Effector memory CD8-positive, alpha-beta T cell (primary cell): ENCODE measurements around the gene EIF2D.

Experiments used
- ATAC-seq: fragments of 150-1000 bp; cut with Tn5 transposase; replicated peaks from 2 replicates; pipeline ENCODE4 v1.10.0; 2021; ENCODE audit warnings: mild to moderate bottlenecking, moderate library complexity
- DNase-seq, 3 experiments: peaks; one replicate each; pipeline ENCODE4 v3.0.0; 2021
- H3K27ac Mint-ChIP-seq, 2 donors: one replicate each; pipeline ENCODE4 v1.8.0; 2022; ENCODE audit warnings: mild to moderate bottlenecking in 2 of 2, mixed read lengths in 2 of 2, moderate library complexity in 2 of 2
- H3K27me3 Mint-ChIP-seq, 2 donors: one replicate each; pipeline ENCODE4 v1.8.0; 2022; ENCODE audit warnings: mixed read lengths in 2 of 2
- H3K36me3 Mint-ChIP-seq: one replicate; pipeline ENCODE4 v1.8.0; 2022; ENCODE audit warnings: mild to moderate bottlenecking, moderate library complexity, mixed read lengths; ENCODE audit not compliant: insufficient read depth
- H3K4me1 Mint-ChIP-seq, 2 donors: one replicate each; pipeline ENCODE4 v1.8.0; 2022; ENCODE audit warnings: low read depth in 2 of 2, mixed read lengths in 2 of 2
- H3K4me3 Mint-ChIP-seq, 2 donors: one replicate each; pipeline ENCODE4 v1.8.0; 2022; ENCODE audit warnings: mild to moderate bottlenecking in 2 of 2, mixed read lengths in 2 of 2, moderate library complexity in 2 of 2
- H3K9me3 Mint-ChIP-seq, 2 donors: one replicate each; pipeline ENCODE4 v1.8.0; 2022; ENCODE audit warnings: mixed read lengths in 2 of 2
- total RNA-seq, 9 experiments: gene quantifications; one replicate each; lab custom pipeline; 2026; lab: John Stamatoyannopoulos, UW

The EIF2D gene, protein sequence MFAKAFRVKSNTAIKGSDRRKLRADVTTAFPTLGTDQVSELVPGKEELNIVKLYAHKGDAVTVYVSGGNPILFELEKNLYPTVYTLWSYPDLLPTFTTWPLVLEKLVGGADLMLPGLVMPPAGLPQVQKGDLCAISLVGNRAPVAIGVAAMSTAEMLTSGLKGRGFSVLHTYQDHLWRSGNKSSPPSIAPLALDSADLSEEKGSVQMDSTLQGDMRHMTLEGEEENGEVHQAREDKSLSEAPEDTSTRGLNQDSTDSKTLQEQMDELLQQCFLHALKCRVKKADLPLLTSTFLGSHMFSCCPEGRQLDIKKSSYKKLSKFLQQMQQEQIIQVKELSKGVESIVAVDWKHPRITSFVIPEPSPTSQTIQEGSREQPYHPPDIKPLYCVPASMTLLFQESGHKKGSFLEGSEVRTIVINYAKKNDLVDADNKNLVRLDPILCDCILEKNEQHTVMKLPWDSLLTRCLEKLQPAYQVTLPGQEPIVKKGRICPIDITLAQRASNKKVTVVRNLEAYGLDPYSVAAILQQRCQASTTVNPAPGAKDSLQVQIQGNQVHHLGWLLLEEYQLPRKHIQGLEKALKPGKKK
- 43.2 to 59.9 (median 48.7) reads per million in 9 experiments for total RNA-seq

DNA sequence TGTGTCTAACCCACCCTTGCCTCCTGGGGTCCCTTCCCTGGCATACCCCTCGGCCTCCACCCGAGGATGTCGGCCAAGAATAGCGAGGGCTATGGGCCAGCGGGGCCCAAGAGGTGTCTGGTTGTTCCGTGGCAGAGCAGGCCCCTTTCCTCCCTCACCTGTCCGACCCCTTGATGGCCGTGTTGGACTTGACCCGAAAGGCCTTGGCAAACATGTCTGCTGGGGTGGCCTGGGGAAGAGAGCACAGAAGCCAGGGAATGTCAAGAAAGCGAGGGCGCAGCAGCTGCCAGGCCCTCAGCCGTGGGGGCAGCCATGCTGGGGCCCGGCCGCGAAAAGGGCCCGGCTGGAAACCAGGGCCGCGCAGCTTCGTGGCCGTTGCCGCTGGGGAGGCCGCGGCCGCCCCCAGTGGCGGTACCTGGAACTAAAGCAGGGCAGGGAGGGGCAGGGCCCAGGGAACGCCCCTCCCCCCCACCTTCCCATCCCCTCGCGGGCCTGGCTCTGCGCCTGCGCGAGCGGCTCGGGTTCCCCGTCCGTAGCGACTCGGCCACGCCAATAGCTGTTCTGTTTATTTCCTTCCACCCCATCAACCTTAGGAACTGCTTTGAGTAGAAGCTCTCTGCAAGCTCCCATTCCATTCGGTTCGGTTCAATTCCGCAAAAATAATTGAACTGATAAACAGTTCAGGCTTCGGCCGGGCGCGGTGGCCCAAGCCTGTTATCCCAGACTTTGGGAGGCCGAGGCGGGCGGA, at the start of gene EIF2D:
EIF2D (minus strand) TSS at position 337 of the 748 bp plus-strand sequence; CDS start at position 214, 123 bp downstream.
- DNase-seq (peak; percentile 90 to 95 (median 94)), ATAC-seq (peak; percentile 98)
- Mint-ChIP-seq H3K4me1 (peaks cover 9 to 13% of the 10 kb centered on the region in 2 donors), H3K4me3 (peak within 1 kb of the TSS; percentile 87 to 97), H3K27me3 (peaks cover 0 to 6% of the 10 kb centered on the region in 2 donors), H3K9me3 (no peaks in the 10 kb centered on the region), H3K27ac (peak within 1 kb of the TSS; percentile 93 to 96), H3K36me3 (peaks cover 21% of the 10 kb centered on the region)

DNA sequence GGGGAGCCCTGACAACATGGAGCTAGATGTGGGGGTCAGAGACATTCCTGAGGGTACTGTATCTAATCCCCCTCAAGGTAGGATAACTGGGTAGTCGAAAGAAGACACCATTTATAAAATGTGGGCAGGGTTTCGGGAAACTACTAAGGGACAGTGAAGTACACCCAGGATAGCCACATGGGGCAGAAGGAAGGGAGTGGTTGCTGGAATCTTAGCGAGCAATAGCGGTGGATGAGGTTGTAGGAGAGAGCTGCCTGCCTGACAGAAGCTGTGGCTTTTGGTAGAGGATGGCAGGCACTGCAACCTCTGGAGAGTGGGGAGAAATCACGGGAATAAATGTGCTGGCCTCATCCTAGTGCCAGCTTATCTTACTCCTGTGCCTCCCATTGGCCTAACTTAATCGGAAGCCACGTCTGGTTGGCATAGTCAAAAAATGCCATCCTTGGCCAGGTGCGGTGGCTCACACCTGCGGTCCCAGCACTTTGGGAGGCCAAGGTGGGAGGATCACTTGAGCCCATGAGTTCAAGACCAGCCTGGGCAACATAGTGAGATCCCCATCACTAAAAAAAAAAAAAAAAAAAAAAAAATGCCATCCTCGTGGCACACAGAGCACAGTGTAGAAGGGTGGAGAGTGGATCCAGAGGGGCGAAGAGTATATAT, 49.0 kb upstream of the EIF2D start:
- no peaks in the 10 kb centered on the region for H3K9me3 Mint-ChIP-seq
- H3K27me3 Mint-ChIP-seq = peaks cover 32 to 70% of the 10 kb centered on the region in 2 donors
- no peak overlapping the region for H3K27ac Mint-ChIP-seq
- no peaks in the 10 kb centered on the region for H3K36me3 Mint-ChIP-seq
- no peak for DNase-seq
- no peak for ATAC-seq
- H3K4me3 Mint-ChIP-seq = no peak overlapping the region
- peaks cover 7 to 12% of the 10 kb centered on the region in 2 donors for H3K4me1 Mint-ChIP-seq

DNA sequence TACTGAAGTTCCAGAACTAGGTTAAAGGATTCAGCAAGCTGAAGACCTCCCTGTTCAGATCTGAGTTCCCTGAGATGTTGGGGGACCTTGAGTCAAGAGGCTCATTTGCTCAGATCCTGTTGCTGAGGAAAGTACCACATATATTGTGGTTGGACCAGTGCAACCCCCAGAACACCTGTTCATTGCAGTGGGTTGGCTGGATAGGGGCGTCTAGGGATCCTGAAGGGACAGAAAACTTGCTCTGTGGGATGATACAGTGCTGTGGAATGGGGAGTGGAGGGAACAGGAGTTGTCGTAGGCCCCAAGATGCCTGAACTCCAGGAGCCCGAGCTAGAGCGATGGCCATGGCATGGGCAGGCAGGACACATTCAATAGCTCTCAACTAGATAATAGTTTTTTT, 47.9 kb upstream of the EIF2D start:
- no peak for ATAC-seq

DNA sequence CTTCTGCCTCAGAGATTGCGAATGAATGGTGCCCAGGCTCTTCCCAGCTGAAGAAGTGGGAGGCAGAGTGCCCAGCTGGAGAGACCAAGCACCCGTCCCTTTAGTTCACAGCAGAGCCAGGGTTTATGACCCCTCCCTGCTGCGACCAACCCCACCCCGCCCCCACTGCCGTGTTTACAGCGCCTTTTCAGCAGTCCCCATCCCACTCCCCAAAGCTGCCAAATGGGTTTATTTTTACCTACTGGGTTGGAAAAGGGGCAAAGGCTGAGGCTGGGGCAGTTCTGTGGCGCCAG, 46.7 kb upstream of the EIF2D start:
- no peak overlapping the region for H3K4me3 Mint-ChIP-seq
- H3K27ac Mint-ChIP-seq = no peak overlapping the region
- no peaks in the 10 kb centered on the region for H3K9me3 Mint-ChIP-seq
- no peaks in the 10 kb centered on the region for H3K36me3 Mint-ChIP-seq
- H3K4me1 Mint-ChIP-seq = peaks cover 6 to 12% of the 10 kb centered on the region in 2 donors
- H3K27me3 Mint-ChIP-seq = peaks cover 32 to 70% of the 10 kb centered on the region in 2 donors
- DNase-seq (no peak), ATAC-seq (no peak)

More for the DNA sequence above, 47.9 kb upstream of the EIF2D start:
- H3K27me3 Mint-ChIP-seq = peaks cover 32 to 70% of the 10 kb centered on the region in 2 donors
- H3K36me3 Mint-ChIP-seq = no peaks in the 10 kb centered on the region
- H3K4me3 Mint-ChIP-seq = no peak overlapping the region
- DNase-seq = no peak
- H3K27ac Mint-ChIP-seq = no peak overlapping the region
- peaks cover 7 to 12% of the 10 kb centered on the region in 2 donors for H3K4me1 Mint-ChIP-seq
- H3K9me3 Mint-ChIP-seq = no peaks in the 10 kb centered on the region

DNA sequence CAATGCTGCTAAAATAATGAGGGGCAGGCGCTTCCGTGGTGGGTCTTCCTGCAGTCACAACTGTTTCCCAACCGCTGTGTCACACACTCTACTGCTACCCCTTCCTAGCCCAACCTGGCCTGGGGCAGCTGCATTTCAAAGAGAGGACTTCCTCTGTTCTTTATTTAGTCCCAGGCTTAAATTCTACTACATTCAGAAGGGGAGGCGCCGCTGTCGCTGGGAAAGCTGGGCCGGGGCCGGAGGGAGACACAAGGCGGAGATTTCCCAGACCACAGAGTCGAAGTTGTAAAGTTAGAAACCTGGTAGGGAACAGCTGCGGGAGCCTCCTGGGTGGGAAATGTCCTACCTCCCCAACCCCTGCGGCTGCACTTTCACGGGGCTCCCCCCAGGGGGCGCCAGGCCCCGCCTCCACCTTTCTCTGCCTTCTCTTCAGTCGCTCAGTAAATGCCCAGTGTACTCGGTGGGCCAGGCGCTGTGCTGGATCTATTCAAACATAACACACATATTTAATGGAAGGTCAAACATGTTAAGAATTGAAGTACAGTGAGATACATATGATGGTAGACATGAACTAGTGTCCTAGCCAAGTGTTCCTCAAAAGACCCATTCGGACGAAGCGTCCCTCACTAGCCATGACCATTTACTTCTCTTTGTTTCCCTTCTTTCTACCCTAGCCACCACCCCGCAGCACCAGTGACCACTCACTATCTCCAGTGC, 46.2 kb upstream of the EIF2D start:
- Mint-ChIP-seq H3K4me3 (no peak overlapping the region), H3K27me3 (peaks cover 32 to 69% of the 10 kb centered on the region in 2 donors), H3K36me3 (no peaks in the 10 kb centered on the region), H3K4me1 (peaks cover 4 to 9% of the 10 kb centered on the region in 2 donors), H3K27ac (no peak overlapping the region), H3K9me3 (no peaks in the 10 kb centered on the region)
- DNase-seq (peak; percentile 53 to 60 (median 55)), ATAC-seq (peak; percentile 83)

DNA sequence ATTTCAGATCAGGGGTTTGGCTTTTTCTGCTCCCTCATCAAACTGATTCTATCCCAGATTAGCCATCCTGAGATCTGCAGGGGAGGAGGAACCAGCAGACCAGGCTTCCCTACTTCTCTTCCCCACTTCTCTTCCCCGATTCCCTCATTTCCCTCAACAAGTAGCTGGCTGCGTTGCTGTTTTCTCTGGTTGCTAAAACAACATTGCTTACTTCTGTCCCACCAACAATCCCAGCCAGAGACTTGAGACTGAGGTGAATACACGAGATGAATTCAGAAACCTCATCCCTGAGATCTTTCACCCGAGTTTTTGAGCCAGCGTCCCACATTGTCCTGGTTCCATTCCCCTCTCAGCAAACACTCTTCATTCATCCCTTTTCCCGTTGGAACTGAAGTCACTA, 45.5 kb upstream of the EIF2D start:
- Mint-ChIP-seq H3K9me3 (no peaks in the 10 kb centered on the region), H3K36me3 (no peaks in the 10 kb centered on the region)

DNA sequence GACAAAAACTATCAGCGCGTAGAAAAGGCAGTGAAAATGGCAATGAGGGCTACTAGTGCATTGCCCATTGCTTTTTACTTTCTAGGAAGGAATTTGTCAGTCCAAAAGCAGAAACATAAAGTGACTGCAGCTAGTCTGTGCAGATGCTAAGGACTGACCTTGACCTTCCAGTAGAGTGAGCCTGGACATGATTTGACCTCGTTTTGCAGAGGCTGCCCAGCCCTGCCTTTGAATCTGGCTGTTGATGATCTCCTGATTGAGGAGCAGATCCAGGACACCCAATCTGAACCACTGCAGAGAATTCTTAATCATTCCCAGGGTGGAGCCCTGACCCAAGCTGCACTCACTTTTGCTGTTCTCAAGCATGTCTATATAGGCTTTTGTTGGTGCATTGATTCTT, 44.7 kb upstream of the EIF2D start:
- H3K27me3 Mint-ChIP-seq = peaks cover 20 to 54% of the 10 kb centered on the region in 2 donors
- no peaks in the 10 kb centered on the region for H3K36me3 Mint-ChIP-seq

More for the DNA sequence above, 45.5 kb upstream of the EIF2D start:
- Mint-ChIP-seq H3K27ac (no peak overlapping the region), H3K27me3 (peaks cover 28 to 62% of the 10 kb centered on the region in 2 donors), H3K4me1 (peaks cover 4 to 7% of the 10 kb centered on the region in 2 donors), H3K4me3 (no peak overlapping the region)
- DNase-seq (no peak), ATAC-seq (no peak)

DNA sequence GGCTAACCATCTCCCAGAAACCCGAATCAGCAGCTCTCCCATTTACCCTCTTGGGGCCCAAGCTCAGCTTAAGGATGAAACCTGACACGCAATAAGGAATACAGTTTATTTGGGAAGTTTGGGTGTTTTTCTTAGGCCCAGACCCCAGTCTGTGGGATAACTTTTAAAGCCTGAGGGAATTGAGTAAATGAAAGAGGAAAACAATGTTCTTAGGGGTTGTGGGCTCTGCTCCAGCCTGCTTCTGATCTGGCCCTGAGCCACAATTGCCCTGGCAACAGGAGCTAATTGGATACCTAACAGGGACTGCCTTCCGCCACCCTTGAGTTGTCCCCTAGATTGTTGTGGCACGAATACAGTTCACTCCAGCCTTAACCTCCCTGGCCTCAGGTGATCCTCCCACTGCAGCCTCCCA, 43.2 kb upstream of the EIF2D start:
- Mint-ChIP-seq H3K9me3 (no peaks in the 10 kb centered on the region), H3K4me3 (no peak overlapping the region), H3K27me3 (peaks cover 19 to 41% of the 10 kb centered on the region in 2 donors), H3K36me3 (no peaks in the 10 kb centered on the region), H3K27ac (no peak overlapping the region), H3K4me1 (peaks cover 4 to 7% of the 10 kb centered on the region in 2 donors)
- ATAC-seq = no peak
- no peak for DNase-seq

More for the DNA sequence above, 44.7 kb upstream of the EIF2D start:
- Mint-ChIP-seq H3K27ac (no peak overlapping the region), H3K4me1 (peaks cover 4 to 7% of the 10 kb centered on the region in 2 donors), H3K4me3 (no peak overlapping the region), H3K9me3 (no peaks in the 10 kb centered on the region)
- no peak for ATAC-seq
- no peak for DNase-seq

DNA sequence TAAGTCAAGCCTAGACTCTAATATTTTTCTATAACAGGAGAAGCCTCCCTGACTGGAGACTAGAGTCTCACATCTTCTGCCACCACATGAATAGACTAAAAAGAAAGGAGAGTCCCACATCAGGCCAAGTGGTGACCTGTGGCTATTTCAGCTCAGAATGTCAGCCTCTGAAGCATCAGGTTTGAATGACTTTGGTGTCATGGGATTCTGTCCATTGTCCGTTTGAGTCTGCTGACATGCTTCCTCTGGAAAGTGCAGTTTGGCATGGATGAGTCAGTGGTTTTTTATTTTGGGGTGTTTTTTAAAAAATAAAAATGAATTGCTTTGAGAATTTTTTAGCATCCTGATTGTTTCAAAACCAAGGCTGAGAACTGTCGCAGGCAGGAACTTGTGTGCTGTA, 42.6 kb upstream of the EIF2D start:
- Mint-ChIP-seq H3K36me3 (no peaks in the 10 kb centered on the region), H3K27ac (no peak overlapping the region), H3K9me3 (no peaks in the 10 kb centered on the region), H3K27me3 (peaks cover 19 to 36% of the 10 kb centered on the region in 2 donors), H3K4me1 (peaks cover 4 to 7% of the 10 kb centered on the region in 2 donors), H3K4me3 (no peak overlapping the region)
- DNase-seq (no peak), ATAC-seq (no peak)

DNA sequence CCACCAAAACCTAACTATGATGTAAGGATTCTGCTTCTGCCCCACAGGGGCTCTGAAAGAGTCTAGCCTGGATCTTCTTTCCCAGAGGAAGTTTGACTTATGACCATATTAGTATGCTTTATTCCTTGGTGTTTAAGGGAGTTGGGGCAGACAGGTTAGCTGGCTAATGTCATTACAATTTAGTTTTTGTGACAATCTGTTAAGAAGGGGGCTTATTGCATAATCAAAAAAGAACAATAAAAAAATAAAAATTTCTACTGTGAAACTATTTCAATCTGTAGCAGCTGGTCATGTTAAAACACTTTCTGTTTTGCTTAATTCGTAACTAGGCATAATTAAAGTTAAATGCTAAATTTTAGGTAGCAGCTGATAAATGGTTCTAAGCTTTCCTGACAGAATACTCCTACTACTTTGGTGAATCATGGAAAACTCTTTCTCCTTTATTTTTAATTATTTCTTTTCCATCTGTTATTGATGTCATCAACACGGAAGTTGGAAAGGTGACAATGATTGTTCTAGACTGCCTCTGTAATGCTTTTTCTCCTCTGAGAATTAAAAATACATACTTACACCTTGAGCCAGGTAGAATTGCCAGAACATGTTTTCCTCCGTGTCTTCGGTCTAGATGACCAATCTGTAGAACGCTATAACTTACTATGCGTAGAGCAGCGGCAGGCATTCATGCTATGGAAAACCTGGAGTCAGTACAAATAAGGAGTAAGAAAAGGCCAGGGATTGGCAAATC, 41.6 kb upstream of the EIF2D start:
- Mint-ChIP-seq H3K27ac (no peak overlapping the region), H3K9me3 (no peaks in the 10 kb centered on the region), H3K27me3 (peaks cover 19 to 27% of the 10 kb centered on the region in 2 donors), H3K36me3 (no peaks in the 10 kb centered on the region), H3K4me3 (no peak overlapping the region), H3K4me1 (peaks cover 4 to 7% of the 10 kb centered on the region in 2 donors)
- ATAC-seq (no peak), DNase-seq (no peak)

DNA sequence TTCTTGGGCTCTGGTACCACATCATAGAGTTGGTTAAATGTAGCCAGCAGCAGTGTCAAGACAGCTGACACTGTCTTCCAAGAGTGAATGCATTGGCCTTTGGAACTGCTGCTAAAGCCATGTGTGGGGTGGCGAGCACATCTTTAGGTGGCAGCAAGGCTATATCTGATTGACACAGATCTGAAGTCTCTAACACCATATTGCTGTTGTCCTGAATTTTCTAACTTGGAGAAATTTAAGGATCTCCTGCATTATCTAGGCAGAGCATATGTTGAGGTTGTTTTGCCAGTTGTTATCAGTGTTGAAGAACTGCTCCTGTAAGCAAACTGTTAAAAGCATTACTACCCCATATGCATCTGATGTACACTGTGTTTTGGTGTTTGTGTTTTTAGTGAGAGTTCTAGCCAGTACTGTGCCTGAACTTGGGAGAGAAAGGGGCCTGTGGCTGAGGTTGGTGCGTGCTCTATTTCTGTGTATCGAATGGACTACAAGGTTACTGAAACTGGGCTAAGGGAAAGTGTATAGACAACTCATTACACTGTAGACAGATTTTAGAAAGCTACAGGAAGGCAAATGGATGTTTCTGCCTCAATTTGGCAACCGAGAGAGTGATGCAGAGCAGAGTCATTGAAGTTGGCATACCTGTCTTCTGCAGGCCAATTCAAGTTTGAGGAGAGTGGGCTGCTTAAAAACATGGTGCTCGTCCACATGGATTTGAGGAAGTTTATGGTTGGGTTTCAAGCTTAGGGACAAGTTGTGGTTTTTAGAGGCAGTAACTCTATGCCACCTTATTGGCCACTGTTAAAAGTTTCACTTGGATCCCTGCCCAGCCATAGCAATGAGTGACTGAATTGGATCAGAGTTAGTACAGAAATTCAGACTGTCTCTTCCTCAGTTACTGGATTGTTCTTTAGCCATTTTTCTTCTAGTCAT, 40.0 kb upstream of the EIF2D start:
- Mint-ChIP-seq H3K4me3 (no peak overlapping the region), H3K9me3 (no peaks in the 10 kb centered on the region), H3K4me1 (no peaks in the 10 kb centered on the region), H3K36me3 (no peaks in the 10 kb centered on the region), H3K27ac (no peak overlapping the region), H3K27me3 (peaks cover 2 to 10% of the 10 kb centered on the region in 2 donors)
- no peak for DNase-seq
- no peak for ATAC-seq
